ENCODE measurements around the gene PADI3. TPM values are rescaled to one million over a fixed set of nuclear protein-coding genes. Genes with fewer than 3 reads are reported as not detected.

PADI3 gene
- not detected for total RNA-seq

- Histone ChIP-seq H3K4me3 (no peak within 1 kb of the TSS), H3K27ac (no peak within 1 kb of the TSS), H3K4me1 (no peaks in the 10 kb centered on the region), H3K36me3 (no peaks in the 10 kb centered on the region), H3K9me3 (no peaks in the 10 kb centered on the region), H3K27me3 (no peaks in the 10 kb centered on the region)
- DNase-seq (ENCODE audit: low spot score) = no peak
- no peak for TF ChIP-seq CTCF (IDR thresholded peaks at IDR 0.05)
Observed at GRCh38 chr1:17248781-17249180, at the start of gene PADI3. Gene PADI3, plus strand, starts transcription at chr1:17249098. Its CDS starts 40 bp downstream, at chr1:17249138.

- no peak for DNase-seq (ENCODE audit: low spot score)
- TF ChIP-seq CTCF (IDR thresholded peaks at IDR 0.05) = no peak
- no peak overlapping the region for H3K4me3 ChIP-seq
- no peaks in the 10 kb centered on the region for H3K4me1 ChIP-seq
- no peaks in the 10 kb centered on the region for H3K9me3 ChIP-seq
- no peak overlapping the region for H3K27ac ChIP-seq
- H3K27me3 ChIP-seq = no peaks in the 10 kb centered on the region
- no peaks in the 10 kb centered on the region for H3K36me3 ChIP-seq
Observed at GRCh38 chr1:17199267-17200044, 49.4 kb upstream of the PADI3 start.

- DNase-seq (ENCODE audit: low spot score) = no peak
- Histone ChIP-seq H3K9me3 (no peaks in the 10 kb centered on the region), H3K4me1 (no peaks in the 10 kb centered on the region), H3K36me3 (no peaks in the 10 kb centered on the region), H3K4me3 (no peak overlapping the region), H3K27ac (no peak overlapping the region), H3K27me3 (no peaks in the 10 kb centered on the region)
- TF ChIP-seq CTCF (IDR thresholded peaks at IDR 0.05) = no peak
Observed at GRCh38 chr1:17200246-17200645, 48.7 kb upstream of the PADI3 start.

GRCh38 chr1:17200756-17201155 is 48.1 kb upstream of the PADI3 start:
- no peak for TF ChIP-seq CTCF (IDR thresholded peaks at IDR 0.05)
- DNase-seq (ENCODE audit: low spot score) = no peak
- no peaks in the 10 kb centered on the region for H3K27me3 ChIP-seq
- no peaks in the 10 kb centered on the region for H3K36me3 ChIP-seq
- H3K9me3 ChIP-seq = no peaks in the 10 kb centered on the region
- no peaks in the 10 kb centered on the region for H3K4me1 ChIP-seq
- H3K4me3 ChIP-seq = no peak overlapping the region
- H3K27ac ChIP-seq = no peak overlapping the region

GRCh38 chr1:17201201-17202021 is 47.5 kb upstream of the PADI3 start:
- Histone ChIP-seq H3K27me3 (no peaks in the 10 kb centered on the region), H3K4me1 (no peaks in the 10 kb centered on the region), H3K27ac (no peak overlapping the region), H3K36me3 (no peaks in the 10 kb centered on the region), H3K4me3 (no peak overlapping the region), H3K9me3 (no peaks in the 10 kb centered on the region)
- TF ChIP-seq CTCF (IDR thresholded peaks at IDR 0.05) = no peak
- DNase-seq (ENCODE audit: low spot score) = no peak

Data from right atrium auricular region (tissue), 2 donors.